ENCODE results near the gene TBC1D5. TPM values are rescaled to one million over a fixed set of nuclear protein-coding genes. Genes with fewer than 3 reads are reported as not detected.

The TBC1D5 gene
- total RNA-seq, 1 experiment from 2014 or later = 26.1 TPM

DNA sequence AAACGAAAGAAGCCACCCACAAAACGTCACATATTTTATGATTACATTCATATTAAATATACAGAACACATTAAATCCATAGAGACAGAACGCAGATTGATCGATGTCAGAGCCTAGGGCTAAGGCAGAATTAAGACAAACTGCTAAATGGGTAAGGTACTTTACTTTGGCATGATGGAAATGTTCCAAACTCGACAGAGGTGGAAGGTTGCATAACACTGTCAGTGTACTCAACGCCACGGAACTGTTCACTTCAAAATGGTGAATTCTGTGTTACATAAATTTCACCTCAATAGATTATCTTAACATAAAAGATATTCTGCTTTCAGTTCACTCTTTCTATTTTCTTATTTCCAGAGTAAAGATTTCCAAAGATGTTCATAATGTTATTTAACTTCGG lies 158.4 kb downstream of the TBC1D5 start (continued):
- TF ChIP-seq STAT6 (CRISPR knock-in tag; conservative IDR thresholded peaks at IDR 0.05; ENCODE audit: low read depth) = no peak
- TF ChIP-seq, protein P1, sequence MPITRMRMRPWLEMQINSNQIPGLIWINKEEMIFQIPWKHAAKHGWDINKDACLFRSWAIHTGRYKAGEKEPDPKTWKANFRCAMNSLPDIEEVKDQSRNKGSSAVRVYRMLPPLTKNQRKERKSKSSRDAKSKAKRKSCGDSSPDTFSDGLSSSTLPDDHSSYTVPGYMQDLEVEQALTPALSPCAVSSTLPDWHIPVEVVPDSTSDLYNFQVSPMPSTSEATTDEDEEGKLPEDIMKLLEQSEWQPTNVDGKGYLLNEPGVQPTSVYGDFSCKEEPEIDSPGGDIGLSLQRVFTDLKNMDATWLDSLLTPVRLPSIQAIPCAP (CRISPR knock-in tag; IDR thresholded peaks at IDR 0.05) = no peak

GRCh38 chr3:17583530-17583929 lies 158.9 kb downstream of the TBC1D5 start:
- H3K4me3 Mint-ChIP-seq = no peak overlapping the region
- no peak for DNase-seq (ENCODE audit: low spot score)
- peaks cover 7% of the 10 kb centered on the region for H3K4me1 Mint-ChIP-seq
- ChIA-PET POLR2A (no interaction called here), CTCF (no interaction called here)
- no peaks in the 10 kb centered on the region for H3K9me3 Mint-ChIP-seq
- H3K27ac Mint-ChIP-seq = no peak overlapping the region
- no peak for ATAC-seq
- no peaks in the 10 kb centered on the region for H3K36me3 Mint-ChIP-seq
- H3K27me3 Mint-ChIP-seq (ENCODE audit: low read depth) = no peaks in the 10 kb centered on the region
- no peak for TF ChIP-seq JUN (CRISPR knock-in tag; IDR thresholded peaks at IDR 0.05)
- TF ChIP-seq NR1H2 (CRISPR knock-in tag; IDR thresholded peaks at IDR 0.05) = no peak
- no peak for TF ChIP-seq SP1 (CRISPR knock-in tag; conservative IDR thresholded peaks at IDR 0.05)
- no peak for TF ChIP-seq ZNF317 (CRISPR knock-in tag; IDR thresholded peaks at IDR 0.05; ENCODE audit: borderline replicate concordance, low read depth)
- no peak for TF ChIP-seq NR3C1 (CRISPR knock-in tag; conservative IDR thresholded peaks at IDR 0.05; ENCODE audit: low read depth)
- TF ChIP-seq ZNF532 (CRISPR knock-in tag; IDR thresholded peaks at IDR 0.05; ENCODE audit: borderline replicate concordance) = no peak
- TF ChIP-seq ZNF423 (CRISPR knock-in tag; IDR thresholded peaks at IDR 0.05) = no peak
- TF ChIP-seq ZNF219 (CRISPR knock-in tag; IDR thresholded peaks at IDR 0.05; ENCODE audit: borderline replicate concordance) = no peak
- TF ChIP-seq E2F4 (CRISPR knock-in tag; IDR thresholded peaks at IDR 0.05; ENCODE audit: borderline replicate concordance, low read depth) = no peak
- no peak for TF ChIP-seq MYBL2 (CRISPR knock-in tag; IDR thresholded peaks at IDR 0.05)
- TF ChIP-seq ESRRA (CRISPR knock-in tag; IDR thresholded peaks at IDR 0.05; ENCODE audit: borderline replicate concordance) = no peak
- TF ChIP-seq ZMAT4 (CRISPR knock-in tag; IDR thresholded peaks at IDR 0.05) = no peak
- no peak for TF ChIP-seq SMAD4 (CRISPR knock-in tag; IDR thresholded peaks at IDR 0.05)
- no peak for TF ChIP-seq ZNF671 (CRISPR knock-in tag; IDR thresholded peaks at IDR 0.05)
- TF ChIP-seq, protein P2, sequence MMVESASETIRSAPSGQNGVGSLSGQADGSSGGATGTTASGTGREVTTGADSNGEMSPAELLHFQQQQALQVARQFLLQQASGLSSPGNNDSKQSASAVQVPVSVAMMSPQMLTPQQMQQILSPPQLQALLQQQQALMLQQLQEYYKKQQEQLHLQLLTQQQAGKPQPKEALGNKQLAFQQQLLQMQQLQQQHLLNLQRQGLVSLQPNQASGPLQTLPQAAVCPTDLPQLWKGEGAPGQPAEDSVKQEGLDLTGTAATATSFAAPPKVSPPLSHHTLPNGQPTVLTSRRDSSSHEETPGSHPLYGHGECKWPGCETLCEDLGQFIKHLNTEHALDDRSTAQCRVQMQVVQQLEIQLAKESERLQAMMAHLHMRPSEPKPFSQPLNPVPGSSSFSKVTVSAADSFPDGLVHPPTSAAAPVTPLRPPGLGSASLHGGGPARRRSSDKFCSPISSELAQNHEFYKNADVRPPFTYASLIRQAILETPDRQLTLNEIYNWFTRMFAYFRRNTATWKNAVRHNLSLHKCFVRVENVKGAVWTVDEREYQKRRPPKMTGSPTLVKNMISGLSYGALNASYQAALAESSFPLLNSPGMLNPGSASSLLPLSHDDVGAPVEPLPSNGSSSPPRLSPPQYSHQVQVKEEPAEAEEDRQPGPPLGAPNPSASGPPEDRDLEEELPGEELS (CRISPR knock-in tag; IDR thresholded peaks at IDR 0.05) = no peak
- no peak for TF ChIP-seq CREB1 (CRISPR knock-in tag; IDR thresholded peaks at IDR 0.05)
- TF ChIP-seq, protein P1 (CRISPR knock-in tag; IDR thresholded peaks at IDR 0.05) = no peak
- TF ChIP-seq, protein P3, sequence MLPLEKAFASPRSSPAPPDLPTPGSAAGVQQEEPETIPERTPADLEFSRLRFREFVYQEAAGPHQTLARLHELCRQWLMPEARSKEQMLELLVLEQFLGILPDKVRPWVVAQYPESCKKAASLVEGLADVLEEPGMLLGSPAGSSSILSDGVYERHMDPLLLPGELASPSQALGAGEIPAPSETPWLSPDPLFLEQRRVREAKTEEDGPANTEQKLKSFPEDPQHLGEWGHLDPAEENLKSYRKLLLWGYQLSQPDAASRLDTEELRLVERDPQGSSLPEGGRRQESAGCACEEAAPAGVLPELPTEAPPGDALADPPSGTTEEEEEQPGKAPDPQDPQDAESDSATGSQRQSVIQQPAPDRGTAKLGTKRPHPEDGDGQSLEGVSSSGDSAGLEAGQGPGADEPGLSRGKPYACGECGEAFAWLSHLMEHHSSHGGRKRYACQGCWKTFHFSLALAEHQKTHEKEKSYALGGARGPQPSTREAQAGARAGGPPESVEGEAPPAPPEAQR (CRISPR knock-in tag; IDR thresholded peaks at IDR 0.05) = no peak
- TF ChIP-seq, protein P4, sequence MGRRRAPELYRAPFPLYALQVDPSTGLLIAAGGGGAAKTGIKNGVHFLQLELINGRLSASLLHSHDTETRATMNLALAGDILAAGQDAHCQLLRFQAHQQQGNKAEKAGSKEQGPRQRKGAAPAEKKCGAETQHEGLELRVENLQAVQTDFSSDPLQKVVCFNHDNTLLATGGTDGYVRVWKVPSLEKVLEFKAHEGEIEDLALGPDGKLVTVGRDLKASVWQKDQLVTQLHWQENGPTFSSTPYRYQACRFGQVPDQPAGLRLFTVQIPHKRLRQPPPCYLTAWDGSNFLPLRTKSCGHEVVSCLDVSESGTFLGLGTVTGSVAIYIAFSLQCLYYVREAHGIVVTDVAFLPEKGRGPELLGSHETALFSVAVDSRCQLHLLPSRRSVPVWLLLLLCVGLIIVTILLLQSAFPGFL (CRISPR knock-in tag; IDR thresholded peaks at IDR 0.05; ENCODE audit: borderline replicate concordance) = no peak

All from WTC11 (cell line).